ENCODE data around the gene TMEM132E.

The TMEM132E gene

DNA sequence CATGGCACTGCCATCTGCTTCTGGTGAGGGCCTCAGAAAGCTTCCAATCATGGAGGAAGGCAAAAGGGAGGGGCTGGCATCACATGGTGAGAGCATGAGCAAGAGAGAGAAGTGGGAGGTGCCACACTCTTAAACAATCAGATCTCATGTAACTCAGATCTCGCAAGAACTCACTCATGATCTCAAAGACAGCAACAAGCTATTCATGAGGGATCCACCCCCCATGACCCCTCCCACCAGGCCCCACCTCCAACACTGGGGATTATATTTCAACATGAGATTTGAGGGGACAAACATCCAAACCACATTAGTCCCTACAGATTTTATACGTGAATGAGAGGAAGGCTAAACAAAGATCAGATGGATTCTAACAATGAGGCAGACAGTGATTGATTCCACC is 8.9 kb upstream of the TMEM132E start:
- no peak for DNase-seq

DNA sequence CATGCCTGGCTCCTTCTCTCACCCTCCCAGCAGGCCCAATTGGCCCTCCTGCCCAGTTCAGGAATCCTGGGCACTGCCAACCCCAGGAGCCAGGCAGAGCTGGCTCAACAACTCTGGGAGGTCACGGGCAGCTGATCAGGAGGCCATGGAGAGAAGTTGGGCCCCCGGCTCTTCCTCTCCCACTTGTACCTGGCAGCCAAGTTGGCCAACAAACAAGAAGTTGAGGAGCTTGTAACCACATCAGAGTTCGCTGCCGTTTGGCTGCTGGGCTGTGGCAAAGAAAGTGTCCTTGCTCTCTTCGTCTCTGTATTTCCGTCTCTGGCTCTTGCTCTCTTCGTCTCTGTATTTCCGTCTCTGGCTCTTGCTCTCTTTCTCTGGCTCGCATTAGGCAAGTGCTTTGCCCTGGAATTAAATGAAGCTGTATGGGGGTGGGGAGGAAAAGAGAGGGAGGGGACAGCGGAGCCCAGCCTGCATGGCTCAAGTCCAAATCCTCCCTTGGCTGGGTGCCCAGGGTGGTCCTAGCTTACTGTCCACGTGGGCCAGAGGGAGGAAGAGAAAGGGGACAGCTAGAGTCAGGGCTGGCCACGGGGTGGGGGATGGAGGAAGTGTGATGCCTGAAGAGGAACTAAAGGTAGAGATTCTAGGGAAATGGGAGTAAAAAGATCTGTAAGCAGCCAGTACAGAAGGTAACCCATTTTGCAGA is 7.8 kb upstream of the TMEM132E start:
- DNase-seq, result no peak

DNA sequence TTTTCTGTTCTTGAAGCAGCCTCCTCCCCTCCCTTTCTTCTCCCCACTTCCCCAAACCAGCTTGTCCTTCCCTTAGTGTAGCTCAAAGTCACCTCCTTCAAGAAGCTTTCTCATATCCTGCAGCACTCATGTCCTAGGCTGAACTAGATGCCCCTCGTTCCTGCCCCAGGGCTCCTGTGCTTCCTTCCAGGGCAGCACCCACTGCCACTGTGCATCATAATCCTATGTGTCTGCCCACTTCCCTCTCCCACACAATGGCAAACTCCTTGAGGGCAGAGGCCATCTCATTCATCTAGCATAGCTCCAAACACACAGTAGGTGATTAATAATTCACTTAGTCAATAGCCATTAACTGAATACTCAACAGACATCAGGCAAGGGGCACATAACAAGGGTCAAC is 6.9 kb upstream of the TMEM132E start:
- DNase-seq, result no peak

DNA sequence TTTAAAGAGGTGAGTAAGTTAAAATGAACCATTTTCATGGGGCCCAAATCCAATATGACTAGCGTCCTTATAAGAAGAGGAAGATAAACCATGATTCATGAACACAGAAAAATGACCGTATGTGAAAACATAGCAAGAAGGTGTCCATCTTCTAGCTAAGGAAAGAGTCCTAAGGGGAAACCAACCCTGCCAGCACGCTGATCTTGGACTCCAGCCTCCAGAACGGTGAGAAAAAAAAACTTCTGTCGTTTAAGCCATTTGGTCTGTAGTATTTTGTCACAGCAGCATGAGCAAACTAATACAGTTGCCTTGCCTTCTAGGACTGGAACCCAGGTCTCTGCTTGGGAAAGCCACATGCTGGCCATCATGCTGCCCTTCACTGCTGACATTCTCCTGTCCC is 4.2 kb upstream of the TMEM132E start:
- no peak for DNase-seq

DNA sequence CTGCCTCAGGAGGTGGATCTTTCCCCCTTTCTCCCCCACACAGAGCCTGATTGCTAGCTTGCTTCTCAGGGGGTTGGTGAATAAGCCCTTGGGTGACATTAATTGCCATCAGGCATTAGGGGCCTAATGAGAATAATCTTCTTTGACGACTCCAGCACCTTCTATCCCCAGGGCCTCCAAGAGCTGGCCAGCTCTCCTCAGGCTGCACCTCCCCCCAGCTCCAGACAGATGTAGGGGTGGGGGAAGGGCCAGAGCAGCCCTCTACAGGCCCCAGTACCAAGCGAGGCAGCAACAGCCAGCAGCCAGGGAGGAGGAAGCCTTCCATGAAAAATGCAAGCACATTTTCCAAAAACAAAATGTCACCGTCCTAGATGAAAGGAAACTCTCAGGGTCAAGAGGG is 1.4 kb upstream of the TMEM132E start:
- no peak for DNase-seq

DNA sequence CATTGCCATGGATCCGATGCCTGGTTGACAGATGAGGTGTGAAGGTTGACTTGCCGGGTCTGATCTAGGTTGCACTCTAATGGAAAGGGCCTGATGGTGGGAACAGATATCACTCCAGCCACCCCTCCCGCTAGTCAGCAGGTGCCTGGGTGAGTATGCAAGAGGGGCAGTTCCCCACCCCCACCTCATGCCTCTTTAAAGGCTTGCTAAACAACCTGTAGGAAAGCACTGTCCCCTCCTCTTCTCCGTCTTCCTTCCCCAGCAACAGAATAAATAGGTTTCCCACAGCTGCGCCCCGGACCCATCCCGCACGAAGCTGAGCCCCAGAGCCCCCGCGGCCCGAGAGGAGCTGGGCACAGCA is 746 bp upstream of the TMEM132E start:
- DNase-seq, result no peak

DNA sequence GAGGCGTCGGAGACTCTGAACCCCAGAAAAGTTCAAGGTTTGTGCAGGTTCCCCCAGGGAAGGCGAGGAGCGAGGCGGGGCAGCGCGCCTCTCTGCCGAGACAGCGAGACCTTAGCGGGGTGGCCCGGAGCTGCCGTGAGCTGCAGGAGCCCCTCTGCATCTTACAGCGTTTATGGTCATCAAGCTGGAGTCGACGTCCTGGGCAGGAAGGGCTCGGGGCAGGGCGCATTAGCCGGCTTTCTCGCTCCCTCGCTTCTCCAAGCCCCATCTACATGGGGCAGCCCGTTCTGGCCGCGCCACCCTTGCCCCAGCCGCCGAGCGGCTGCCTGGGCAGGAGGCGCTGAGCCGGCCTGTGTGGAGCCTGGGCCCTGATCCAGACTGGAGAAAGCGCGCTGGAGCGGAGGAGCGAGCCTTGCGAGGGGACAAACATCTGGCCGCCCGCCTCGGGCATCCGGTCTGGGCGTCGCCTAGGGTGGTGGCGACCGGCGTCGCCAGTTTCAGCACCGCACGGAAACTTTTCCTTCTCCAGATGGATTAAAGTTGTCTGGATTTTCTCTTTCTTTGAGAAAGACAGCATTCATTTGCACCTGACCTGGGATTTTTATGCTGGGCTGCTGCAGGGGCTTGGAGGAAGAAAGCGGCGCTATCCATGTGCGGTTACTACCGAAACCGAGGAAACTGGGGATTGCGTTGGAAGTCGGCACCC is 750 bp downstream of the TMEM132E start:
- DNase-seq, result no peak

DNA sequence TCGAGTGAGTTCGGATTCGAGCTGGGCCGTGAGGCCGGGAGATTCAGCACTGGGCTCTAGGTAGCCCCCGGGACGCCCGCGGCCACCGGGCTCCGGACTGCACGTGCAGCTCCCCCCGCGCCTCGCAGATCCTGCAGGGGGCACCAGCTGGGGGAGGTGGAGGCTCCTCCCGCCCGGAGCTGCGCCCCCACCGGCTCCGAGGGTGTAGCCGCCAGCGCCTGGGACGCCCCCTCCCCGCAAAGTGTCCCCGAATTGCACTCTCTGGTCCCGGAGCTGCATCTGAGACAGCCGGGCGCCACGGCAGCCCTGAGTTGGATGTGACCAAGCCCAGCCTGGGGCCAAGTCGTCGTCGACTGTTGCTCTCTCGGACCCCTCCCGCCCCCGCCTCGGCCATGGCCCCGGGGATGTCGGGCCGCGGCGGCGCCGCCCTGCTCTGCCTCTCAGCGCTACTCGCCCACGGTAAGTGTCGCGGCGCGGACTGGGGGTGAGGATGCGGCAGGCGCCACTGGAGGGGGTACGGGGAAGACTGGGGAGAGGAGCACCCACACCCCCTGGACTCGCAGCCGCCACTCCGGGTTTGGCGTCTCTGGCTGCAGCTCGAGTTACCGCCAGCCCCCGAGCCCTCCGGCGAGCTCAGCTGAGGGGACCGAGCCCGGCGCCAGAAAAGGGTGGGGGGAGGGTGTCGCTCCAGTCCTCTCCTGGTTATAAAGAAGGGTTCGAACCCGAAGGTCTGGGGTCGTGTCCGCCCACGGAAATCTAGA is 1.5 kb downstream of the TMEM132E start:
- no peak for DNase-seq

DNA sequence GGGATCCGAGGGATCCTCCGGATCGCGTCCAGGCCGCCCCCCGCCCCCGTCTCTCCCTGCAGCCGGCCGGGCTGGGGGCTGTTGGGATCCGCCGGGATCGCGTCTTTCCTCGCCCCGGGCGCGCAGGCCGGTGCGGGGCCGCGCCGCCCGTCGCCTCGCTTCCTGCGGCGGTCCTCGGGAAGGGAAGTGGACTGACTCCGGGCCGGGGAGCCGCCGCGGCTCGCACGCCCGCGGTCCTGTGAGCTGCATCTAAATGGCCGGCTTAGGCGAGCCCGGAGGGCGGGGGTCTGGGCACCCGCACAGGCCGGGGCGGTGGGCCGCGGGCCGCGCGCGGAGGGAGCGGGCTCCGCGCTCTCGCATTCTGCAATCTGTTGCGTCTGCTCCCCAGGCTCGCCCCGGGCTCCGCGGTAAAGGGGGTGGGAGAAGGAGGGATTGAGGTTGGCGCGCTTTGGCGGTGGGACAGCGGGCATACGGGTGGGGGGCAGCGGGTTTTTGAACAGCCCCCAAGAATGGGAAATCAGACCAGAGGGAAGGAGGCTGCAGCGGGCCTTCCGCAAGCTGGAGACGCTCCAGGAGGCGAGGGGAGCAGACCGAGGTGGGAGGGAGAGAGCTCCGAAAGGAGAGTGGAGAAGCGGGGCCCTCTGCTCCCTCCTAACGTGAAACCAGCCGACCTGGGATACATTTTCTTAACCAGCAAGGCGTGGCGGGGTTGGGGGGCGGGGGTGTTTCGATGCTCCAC is 2.2 kb downstream of the TMEM132E start:
- DNase-seq, result no peak

DNA sequence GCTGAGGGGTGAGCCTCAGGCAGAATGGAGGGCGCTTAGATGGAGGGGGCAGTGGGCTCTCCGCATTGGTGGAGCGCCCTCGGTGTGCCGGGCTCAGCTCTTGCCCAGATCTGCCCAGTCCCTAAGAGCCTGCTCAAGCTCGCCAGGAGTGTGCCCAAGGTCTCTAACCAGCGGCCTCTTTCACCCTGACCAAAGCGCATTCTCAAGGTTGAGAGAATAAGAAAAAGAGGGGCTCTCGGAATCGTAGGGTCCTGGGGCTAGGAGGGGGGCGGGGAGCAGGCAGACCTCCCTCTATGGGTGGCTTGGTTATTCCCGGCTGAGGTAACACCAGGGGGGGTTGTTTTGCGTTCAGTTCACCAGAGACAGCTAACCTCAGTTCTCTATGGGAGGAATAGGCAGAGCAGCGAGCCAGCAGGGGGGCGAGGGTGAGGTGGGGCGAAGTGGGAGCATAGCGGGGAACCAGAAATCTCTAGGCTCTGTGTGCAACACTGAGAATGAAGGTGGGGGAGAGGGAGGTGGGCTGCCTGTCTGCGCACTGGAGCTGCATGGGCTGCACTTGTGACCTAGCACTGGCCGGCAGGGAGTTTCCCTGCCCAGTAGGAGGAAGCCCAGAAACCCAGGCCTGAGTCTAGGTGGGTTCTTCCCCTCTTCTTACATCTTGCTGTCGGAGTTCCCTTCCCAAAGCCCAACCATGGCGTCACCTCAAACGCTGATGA is 3.0 kb downstream of the TMEM132E start:
- DNase-seq, result no peak

DNA sequence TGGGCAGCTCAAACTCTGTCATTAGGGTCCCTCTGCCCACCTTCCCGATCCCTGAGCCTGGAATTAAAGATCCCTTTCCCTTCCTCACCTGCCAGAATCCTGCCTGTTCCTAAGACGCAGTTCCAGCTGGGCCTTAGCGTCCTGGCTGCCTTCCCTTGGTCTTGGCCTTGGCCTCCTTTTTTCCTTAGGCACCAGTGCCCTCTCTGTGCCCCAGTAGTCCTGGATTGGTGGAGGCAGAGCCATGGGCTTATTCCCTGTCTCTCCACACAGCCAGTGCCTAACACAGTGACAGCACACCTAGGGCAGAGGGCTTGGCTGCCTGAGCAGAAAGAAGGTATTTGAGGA is 3.5 kb downstream of the TMEM132E start:
- no peak for DNase-seq

DNA sequence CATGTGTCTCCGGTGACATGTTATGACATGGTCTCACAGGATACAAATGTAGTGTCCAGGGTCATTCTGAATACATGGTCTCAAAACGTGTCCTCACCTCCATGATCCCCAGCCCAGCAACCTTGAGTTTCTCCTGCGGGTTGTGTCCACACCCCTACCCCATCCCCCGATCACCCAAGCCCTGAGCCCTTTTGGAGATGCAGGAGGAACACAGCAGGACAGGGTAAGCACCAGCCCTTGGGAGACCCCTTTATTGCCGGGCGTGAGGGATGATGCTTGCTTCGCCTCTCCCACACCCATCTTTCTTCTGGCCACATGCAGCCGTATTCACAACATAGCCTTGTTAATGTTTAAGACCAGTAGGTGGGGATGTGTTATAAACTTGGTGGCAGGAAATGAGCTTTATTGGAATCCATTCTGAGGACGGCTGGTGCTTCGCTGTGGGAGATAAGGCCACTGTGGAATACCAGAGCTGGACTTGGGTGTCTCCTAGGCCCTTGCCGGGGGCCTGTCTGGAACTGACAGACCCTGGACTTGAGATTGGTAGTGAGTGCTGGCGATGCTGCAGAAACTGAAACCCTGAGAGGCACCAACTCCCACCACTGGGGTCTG is 5.5 kb downstream of the TMEM132E start:
- DNase-seq, result no peak

DNA sequence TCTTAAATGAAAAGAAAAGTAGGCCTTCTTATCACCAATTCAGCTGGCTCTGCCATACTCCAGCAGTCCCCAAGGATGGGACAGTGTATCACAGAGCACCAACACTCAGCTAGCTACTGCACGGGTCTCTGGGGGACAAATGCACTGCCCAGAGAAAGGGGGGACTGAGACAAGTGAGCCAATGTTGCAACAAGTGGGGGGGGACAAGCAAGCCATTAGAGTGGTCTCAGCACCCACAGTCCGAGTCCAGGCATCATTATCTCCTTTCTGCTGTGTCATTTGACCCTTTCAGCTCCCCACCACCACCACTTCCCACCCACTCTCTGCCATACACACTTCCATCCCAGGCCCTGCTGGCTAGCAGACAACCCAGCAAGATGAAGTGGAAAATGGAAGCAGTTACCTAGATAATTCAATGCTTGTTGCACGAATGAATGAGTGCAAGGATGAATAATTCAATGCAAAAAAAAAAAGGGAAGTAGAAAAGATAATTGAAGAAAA is 7.0 kb downstream of the TMEM132E start:
- DNase-seq, result no peak

DNA sequence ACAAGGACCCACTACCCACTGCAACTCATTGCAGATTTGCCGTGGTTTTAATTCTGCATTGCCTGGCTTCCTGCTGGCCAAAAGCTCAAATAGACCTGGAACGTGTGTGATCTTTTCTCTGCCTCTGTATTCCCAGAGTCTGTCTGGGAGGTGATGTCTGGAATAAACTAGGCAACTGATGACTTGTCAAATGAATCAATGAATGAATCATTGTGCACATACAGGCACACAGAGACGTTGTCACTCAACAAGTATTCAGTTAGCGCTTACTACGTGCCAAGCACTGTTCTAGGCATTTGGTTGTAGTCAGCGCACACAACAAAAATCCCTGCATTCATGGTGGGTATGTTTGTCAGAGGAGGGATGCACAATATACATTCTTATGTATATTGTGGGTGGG is 8.9 kb downstream of the TMEM132E start:
- no peak for DNase-seq

DNA sequence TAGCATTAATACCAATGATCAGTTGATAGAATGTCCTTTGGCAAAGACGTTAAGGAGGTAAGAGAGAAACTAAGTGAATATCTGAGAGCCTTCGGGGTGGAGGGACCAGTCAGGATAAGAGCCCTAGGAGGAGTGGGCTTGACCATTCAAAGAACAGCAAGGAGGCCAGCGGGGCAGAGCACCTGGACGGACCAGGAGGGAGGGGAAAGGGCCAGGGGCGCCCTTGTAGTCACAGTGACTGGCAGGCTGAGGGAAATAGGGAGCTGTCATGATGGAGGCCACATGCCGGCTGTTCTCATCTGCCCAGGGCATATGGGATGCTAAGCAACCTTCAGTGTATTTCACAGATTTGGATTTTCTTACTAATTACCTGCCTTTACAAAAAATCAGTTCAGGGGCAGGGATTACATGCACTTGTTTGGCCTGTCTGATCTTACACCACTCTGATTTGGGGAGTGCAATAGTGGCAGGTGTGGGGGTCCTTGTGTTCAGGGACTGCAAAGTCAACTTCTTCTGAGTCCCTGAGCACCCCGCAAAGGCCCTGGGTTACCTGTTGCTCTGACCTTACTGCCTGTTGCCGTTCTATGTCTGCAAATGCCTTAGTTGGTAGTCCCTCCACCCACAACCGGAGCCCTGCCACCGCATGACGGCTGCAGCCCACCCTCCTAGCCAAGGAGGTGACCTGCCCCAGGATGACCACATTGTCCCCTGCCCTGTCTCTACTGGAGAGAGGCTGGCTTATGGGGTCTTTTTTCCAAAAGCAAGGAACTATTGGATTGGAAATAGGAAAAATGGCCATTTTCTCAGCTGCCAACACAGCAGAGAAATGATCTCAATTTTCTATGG is 10.0 kb downstream of the TMEM132E start:
- no peak for DNase-seq

DNA sequence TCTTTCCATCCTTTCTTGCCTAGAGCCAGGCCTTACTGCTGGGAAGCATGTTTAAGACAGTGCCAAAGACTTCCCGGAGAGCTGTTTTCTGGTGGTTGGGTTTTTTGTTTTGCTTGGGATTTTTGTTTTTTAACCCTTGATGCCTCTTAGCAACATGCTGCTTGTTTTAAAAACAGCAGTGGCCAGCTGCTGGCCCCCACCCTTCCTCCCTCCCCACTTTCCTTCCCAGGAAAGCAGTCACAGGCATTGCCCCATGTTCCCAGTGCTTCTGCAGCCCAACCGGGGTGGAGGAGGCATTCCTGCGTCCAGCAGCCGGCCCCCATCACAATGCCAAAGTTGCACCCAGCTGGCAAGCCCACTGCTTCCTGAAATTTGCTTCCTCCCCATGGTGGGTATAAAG is 12.6 kb downstream of the TMEM132E start:
- no peak for DNase-seq

DNA sequence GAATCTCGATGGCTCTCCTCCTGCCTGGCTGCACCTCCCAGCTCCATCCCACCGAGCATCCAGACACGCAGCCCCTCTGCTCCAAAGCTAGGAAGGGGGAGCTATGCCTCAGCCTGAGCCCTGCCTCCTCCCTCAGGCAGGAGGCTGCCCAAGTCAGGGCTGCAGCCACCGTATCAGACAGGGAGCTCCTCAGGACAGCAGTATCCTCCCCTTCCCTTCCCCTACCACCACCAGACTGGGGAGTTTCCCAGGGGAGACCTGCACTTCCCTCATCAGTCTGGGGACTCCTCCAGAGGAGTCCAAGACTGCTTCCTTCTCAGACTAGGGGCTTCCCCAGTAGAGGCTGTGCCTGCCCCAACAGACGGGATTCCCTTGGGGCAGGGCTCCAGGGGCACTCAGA is 17.5 kb downstream of the TMEM132E start:
- no peak for DNase-seq

DNA sequence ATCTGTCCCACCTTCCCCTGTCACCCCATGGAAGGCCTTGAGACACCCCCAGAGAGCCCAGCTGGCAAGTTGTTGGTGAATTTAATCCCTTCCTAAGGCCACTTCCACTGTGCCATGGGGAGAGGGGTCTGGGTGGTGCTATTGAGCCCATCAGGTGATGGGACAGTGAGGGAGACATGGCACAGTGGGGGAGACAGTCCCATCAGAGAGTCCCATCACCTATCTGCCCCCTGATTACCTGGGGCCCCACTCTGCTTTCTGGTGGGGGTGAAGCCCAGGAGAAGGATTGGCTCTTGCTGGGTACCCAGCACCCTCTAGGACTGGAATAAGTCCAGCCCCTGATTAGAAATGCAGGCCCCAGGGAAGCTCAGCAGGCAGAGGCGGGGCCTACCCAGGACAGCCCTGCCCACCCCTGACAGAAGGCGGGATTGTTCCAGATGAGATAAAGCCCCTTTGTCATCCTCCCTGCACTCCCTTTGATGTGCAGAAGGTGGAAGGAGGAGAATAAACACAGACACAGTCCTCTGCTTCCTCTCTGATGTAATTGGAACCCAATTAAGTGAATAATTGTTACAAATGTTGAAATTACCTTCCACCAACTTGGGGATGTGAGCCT is 18.9 kb downstream of the TMEM132E start:
- DNase-seq, result no peak

DNA sequence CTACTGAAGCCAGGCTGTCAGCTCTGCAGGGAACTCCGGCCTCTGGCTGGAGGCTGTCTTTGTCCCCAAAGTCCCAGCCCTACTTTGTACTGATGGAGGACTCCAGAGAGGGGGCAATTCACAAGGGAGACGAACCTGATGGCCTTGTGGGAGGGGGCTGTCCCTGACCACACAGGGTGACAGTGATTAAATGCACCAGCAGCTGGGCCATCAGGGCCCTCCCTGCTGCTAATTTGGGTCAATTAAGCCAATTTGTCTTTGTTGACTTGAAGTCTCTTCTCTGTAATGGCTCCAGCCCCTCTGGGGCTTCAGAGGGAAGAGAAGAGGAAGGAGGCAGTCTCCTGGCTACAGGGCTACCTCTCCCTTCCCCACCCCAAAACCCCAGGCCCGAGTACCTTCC is 22.0 kb downstream of the TMEM132E start:
- no peak for DNase-seq

DNA sequence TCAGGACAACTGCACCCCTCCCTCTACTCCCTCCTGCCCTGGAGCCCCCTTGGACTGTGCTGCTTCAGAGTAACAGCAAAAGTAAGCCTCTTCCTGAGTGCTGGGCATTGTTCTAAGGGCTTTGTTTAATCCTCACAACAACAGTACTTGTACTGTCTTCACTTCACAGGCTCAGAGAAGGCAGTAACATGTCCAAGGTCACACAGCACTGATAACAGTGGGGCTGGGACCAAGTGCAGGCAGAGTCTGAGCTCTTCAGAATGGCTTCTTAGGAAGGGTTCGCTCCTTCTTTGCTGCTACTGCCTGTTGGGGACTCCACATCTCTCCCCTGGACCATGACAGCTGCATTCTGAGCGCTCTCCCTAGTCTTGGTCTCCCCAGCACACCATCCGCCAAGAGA is 24.6 kb downstream of the TMEM132E start:
- no peak for DNase-seq

DNA sequence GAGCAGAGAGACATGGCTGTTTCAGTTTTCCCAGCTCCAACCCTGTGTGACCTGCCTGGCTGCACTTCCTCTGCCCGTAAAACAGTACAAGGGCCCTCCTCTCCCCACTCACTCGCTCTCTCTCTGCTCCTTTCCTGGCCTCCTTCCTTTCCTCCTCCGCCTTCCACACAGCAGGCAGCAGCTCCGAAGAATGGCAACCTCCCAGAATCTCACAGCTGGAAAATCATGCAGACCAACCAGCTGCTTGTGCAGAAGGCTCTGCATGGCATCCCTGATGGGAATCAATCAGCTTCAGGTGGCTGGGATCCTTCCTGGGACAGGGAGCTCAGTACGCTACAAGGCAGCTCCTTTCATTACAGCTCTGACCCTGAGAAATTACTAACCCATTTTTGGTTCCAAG is 27.4 kb downstream of the TMEM132E start:
- DNase-seq, result no peak
